BE2C (cell line): ENCODE measurements around the gene CNOT2.
"Not testable (repeated sequence)": the region's sequence is repeated elsewhere in the genome, so short reads cannot be mapped to it uniquely, and the experiment has no call there.

Experiments used
- DNase-seq: peaks from one replicate; pipeline ENCODE4 v3.0.0-alpha.2; 2020
- H3K27me3 ChIP-seq: fragments of 250-450 bp; sonication (Bioruptor Pico); 2 replicates; pipeline ENCODE4 v1.5.1; 2020; ENCODE audit warnings: mild to moderate bottlenecking
- H3K36me3 ChIP-seq: fragments of 250-450 bp; sonication (Bioruptor Pico); 2 replicates; pipeline ENCODE4 v1.5.1; 2020; ENCODE audit warnings: mild to moderate bottlenecking
- H3K4me1 ChIP-seq: fragments of 250-450 bp; sonication (Bioruptor Pico); 2 replicates; pipeline ENCODE4 v1.5.1; 2020
- H3K4me3 ChIP-seq: 2 replicates; pipeline ENCODE4 v1.5.1; 2011; ENCODE audit warnings: low read depth, low read length
- H3K9me3 ChIP-seq: fragments of 250-450 bp; sonication (Bioruptor Pico); 2 replicates; pipeline ENCODE4 v1.5.1; 2020
- TF ChIP-seq, protein P1 (sequence below): IDR thresholded peaks from 2 replicates; pipeline ENCODE4 v1.5.1; 2012; ENCODE audit warnings: mild to moderate bottlenecking, low read depth, low read length

The CNOT2 gene

DNA sequence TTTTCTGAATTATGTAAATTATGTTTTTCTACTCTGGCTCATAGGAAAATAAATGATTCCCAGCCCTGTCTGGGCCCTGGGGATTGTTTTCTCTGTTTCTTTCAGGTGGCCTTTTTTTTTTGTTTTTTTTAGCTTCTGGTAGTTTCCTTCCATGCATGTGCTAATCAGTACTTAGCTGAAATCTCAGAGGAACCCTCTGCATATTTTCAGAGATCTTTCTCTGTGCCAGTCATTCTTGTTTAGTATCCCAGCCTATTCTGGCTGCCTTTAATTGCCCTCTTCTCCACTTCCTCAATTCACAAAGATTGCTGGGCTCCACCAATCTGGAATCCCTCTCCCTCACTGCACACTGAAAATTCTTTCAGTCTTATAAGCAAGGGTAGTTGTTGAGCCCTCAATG is 46.9 kb downstream of the CNOT2 start:
- H3K9me3 ChIP-seq, result no peaks in the 10 kb centered on the region
- DNase-seq, result no peak
- TF ChIP-seq, protein P1, sequence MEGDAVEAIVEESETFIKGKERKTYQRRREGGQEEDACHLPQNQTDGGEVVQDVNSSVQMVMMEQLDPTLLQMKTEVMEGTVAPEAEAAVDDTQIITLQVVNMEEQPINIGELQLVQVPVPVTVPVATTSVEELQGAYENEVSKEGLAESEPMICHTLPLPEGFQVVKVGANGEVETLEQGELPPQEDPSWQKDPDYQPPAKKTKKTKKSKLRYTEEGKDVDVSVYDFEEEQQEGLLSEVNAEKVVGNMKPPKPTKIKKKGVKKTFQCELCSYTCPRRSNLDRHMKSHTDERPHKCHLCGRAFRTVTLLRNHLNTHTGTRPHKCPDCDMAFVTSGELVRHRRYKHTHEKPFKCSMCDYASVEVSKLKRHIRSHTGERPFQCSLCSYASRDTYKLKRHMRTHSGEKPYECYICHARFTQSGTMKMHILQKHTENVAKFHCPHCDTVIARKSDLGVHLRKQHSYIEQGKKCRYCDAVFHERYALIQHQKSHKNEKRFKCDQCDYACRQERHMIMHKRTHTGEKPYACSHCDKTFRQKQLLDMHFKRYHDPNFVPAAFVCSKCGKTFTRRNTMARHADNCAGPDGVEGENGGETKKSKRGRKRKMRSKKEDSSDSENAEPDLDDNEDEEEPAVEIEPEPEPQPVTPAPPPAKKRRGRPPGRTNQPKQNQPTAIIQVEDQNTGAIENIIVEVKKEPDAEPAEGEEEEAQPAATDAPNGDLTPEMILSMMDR, result no peak
- H3K27me3 ChIP-seq, result no peaks in the 10 kb centered on the region
- H3K4me3 ChIP-seq, result no peak overlapping the region
- no peaks in the 10 kb centered on the region for H3K4me1 ChIP-seq
- H3K36me3 ChIP-seq, result no peaks in the 10 kb centered on the region; the same call in 1 of the 2 replicates

DNA sequence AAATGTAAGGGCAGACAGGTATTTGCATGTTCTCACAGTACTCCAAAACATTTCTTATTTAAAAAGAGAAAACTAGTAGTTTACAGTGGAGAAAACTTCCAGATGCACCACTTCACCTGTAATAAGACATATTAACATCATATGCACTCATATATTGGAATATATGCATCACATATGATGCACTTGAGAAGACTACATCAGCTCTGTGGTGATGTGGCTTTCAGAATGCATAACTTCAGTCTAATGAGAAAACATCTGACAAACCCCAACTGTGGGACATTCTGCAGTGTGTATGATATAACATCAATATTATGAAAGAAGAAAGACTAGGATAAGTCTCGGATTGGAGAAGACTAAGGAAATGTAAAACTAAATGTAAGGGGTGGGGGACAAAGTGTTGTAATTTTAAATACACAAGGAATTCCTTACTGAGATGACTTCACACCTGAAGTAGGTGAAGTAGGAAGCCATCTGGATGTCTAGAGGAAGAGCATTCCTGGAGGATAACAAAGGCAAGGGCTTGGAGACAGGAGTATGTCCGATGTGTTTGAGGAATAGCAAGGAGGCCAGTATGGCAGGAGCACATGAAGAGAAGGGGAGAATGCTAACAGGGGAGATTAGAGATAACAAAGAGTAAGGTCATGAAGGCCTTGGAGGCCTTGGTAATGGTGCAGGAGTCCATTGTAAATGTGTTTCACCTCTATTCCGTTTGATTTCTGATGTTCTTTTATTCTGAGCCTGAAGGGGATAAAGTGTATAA is 49.0 kb downstream of the CNOT2 start:
- Histone ChIP-seq H3K4me3 (no peak overlapping the region), H3K36me3 (no peaks in the 10 kb centered on the region; the same call in 1 of the 2 replicates), H3K4me1 (no peaks in the 10 kb centered on the region), H3K9me3 (no peaks in the 10 kb centered on the region), H3K27me3 (no peaks in the 10 kb centered on the region)
- TF ChIP-seq, protein P1, result no peak
- DNase-seq, result no peak

- not testable (repeated sequence) for H3K27me3 ChIP-seq, H3K36me3 ChIP-seq, DNase-seq, H3K4me1 ChIP-seq, H3K9me3 ChIP-seq, H3K4me3 ChIP-seq
Observed at GRCh38 chr12:70304684-70305555, 61.7 kb downstream of the CNOT2 start.

DNA sequence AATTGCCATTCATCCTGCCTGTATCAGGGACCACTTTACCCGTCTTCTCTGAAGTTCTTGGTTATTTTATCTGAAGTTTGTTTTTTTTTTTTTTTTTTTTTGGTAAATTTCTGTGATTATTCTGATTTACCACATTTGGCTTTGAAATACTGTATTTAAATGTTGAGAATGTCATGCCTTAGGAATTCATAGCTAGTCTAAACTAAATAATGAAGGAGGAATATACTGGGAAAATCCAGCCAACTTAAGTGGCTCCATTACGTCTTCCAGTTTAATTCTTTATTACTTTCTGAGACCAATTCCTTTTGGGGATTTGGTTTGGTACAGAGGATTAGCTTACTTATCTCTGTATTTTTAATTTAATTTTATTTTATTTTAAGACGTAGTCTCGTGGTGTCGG is 62.6 kb downstream of the CNOT2 start:
- H3K4me3 ChIP-seq, result no peak overlapping the region
- H3K27me3 ChIP-seq, result no peaks in the 10 kb centered on the region
- no peaks in the 10 kb centered on the region for H3K9me3 ChIP-seq
- no peaks in the 10 kb centered on the region; the same call in 1 of the 2 replicates for H3K4me1 ChIP-seq
- DNase-seq, result no peak
- peaks cover 6% of the 10 kb centered on the region for H3K36me3 ChIP-seq
- TF ChIP-seq, protein P1, result no peak

- no peaks in the 10 kb centered on the region for H3K9me3 ChIP-seq
- no peaks in the 10 kb centered on the region; the same call in 1 of the 2 replicates for H3K4me1 ChIP-seq
- TF ChIP-seq, protein P1, result no peak
- H3K27me3 ChIP-seq, result no peaks in the 10 kb centered on the region
- DNase-seq, result no peak
- no peak overlapping the region for H3K4me3 ChIP-seq
- H3K36me3 ChIP-seq, result peaks cover 10% of the 10 kb centered on the region
Observed at GRCh38 chr12:70306676-70307075, 63.4 kb downstream of the CNOT2 start.

DNA sequence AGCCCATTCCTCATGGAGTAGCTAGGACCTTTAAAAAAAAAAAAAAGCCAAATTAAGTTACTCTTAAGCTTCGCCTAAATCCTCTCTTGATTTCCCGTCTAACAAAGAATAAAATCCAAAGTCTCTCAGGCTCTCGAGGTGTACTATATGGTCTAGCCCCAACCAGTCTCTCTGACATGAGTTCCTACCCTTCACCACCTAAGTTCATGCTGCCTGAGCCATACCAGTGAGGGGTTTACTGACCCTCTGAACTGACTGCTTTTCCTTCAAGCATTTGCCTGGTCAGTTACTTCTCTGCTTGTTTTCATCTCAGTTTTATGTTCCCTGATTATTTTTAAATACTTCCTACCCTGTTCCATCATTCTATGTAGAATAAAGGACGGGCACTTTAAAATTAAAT is 64.6 kb downstream of the CNOT2 start:
- H3K4me1 ChIP-seq, result no peaks in the 10 kb centered on the region; the same call in 1 of the 2 replicates
- TF ChIP-seq, protein P1, result no peak
- H3K4me3 ChIP-seq, result no peak overlapping the region
- H3K9me3 ChIP-seq, result no peaks in the 10 kb centered on the region
- H3K27me3 ChIP-seq, result no peaks in the 10 kb centered on the region
- no peak for DNase-seq
- H3K36me3 ChIP-seq, result peaks cover 10% of the 10 kb centered on the region
